GM12801 (cell line): ENCODE results near the gene SLC30A10.

Experiments
- TF ChIP-seq, protein P1 (sequence below): IDR thresholded peaks from one replicate; pipeline ENCODE4 v1.5.1; 2011; ENCODE audit warnings: control low read depth; ENCODE audit not compliant: insufficient read length; ENCODE audit errors: extremely low read depth

Gene SLC30A10

DNA sequence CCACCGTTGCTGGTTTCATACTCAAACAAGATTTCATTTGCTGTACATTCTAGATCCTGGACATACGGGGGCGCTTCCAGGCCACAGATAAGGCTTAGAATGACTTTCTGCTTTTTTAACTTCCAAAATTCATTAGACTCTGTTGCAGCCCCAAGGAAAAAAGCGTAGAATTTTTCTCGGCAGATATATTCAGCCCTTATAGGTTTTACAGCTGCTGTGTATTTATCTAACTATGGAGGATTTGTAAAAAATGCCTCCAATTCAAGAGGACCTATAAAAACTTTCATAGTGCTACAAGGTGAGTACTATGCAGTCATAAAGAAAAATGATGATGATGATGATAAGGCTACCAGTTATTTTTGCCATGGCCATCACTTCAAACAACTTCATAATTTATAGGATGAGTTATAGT, 51.6 kb downstream of the SLC30A10 start:
- TF ChIP-seq, protein P1, sequence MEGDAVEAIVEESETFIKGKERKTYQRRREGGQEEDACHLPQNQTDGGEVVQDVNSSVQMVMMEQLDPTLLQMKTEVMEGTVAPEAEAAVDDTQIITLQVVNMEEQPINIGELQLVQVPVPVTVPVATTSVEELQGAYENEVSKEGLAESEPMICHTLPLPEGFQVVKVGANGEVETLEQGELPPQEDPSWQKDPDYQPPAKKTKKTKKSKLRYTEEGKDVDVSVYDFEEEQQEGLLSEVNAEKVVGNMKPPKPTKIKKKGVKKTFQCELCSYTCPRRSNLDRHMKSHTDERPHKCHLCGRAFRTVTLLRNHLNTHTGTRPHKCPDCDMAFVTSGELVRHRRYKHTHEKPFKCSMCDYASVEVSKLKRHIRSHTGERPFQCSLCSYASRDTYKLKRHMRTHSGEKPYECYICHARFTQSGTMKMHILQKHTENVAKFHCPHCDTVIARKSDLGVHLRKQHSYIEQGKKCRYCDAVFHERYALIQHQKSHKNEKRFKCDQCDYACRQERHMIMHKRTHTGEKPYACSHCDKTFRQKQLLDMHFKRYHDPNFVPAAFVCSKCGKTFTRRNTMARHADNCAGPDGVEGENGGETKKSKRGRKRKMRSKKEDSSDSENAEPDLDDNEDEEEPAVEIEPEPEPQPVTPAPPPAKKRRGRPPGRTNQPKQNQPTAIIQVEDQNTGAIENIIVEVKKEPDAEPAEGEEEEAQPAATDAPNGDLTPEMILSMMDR: no peak

DNA sequence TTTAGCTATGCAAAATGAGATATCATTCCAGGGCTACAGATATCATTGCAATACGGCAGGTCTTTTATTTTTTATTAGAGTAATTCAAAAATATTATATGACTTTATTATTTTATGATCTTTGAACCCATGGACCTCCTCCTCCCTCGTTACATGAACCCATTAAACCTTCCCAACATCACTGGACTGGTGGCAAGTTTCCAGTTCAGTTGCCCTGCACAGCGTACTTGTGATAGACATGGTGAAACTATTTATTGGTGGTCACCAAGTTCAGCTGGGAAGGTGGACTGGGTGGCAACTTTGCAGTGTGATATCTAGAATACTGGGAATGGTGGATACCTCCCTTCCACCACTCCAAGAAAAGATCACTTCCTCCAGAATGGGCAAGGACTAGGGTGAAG, 52.5 kb downstream of the SLC30A10 start:
- TF ChIP-seq, protein P1: no peak

DNA sequence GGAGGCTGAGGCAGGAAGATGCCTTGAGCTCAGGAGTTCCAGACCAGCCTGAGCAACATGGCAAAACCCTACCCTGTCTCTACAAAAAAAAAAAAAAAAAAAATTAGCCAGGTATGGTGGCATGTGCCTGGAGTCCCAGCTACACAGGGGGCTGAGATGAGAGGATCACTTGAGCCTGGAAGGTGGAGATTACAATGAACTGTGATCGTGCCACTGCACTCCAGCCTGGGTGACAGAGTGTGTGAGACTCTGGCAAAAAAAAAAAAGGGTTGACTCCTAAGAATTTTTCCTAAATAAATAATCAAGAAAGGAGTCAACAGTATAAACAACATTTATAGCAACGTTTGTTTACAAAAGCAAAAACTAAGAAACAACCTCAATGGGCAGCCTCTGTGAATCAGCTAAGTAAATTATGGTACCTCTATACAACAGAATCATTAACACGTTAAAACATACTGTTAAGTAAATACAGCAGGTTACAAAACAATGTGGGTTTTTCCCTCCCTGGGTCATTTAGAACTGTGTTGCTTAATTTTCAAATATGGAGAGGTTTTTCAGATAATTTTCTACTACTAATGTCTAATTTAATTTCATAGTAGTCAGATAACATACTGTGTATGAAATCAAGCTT, 56.8 kb downstream of the SLC30A10 start:
- TF ChIP-seq, protein P1: no peak
